ENCODE measurements around the gene DENND1B. TPM values are rescaled to one million over a fixed set of nuclear protein-coding genes. Genes with fewer than 3 reads are reported as not detected.

Gene DENND1B
- polyA plus RNA-seq, 1 donor (not counting 4 experiments of a cell fraction or from before 2014, with no cell fraction given), result 7.6 TPM

- H3K4me2 ChIP-seq (ENCODE audit: control insufficient read depth, extremely low read depth, insufficient read depth, low read depth, low read length), result no peak overlapping the region
- TF ChIP-seq CTCF (optimal IDR thresholded peaks at IDR 0.05 in 1 of 3, IDR thresholded peaks at IDR 0.05 in 1 of 3, conservative IDR thresholded peaks at IDR 0.05 in 1 of 3; ENCODE audit: extremely low read depth in 1 of 3, insufficient read depth in 2 of 3, low read length in 3 of 3) (no peak), EZH2 (IDR thresholded peaks at IDR 0.05; ENCODE audit: low read length) (no peak)
- no peaks in the 10 kb centered on the region for H3K9me1 ChIP-seq (ENCODE audit: control insufficient read depth, extremely low read depth, insufficient read depth, low read length)
- H3K9ac ChIP-seq (ENCODE audit: control insufficient read depth, extremely low read depth, insufficient read depth, low read length), result no peak overlapping the region
- dilution Hi-C loops (cut with MboI; ENCODE audit: extremely low pct_ligation_motif_present, low sequenced_read_pairs), result no loop called here
- no peak overlapping the region for H2AFZ ChIP-seq (ENCODE audit: control insufficient read depth, low read length)
- no peaks in the 10 kb centered on the region for H3K27me3 ChIP-seq (ENCODE audit: control insufficient read depth, extremely low read depth, insufficient read depth, low read length)
- FAIRE-seq, result no peak
- H3K4me3 ChIP-seq (ENCODE audit: control insufficient read depth in 2 of 3, extremely low read depth in 1 of 3, insufficient read depth in 2 of 3, low read depth in 1 of 3, low read length in 3 of 3), result no peak overlapping the region
- no peaks in the 10 kb centered on the region for H3K79me2 ChIP-seq (ENCODE audit: control insufficient read depth, insufficient read depth, low read length)
- no peak for DNase-seq (ENCODE audit: low read depth, low spot score)
- no peaks in the 10 kb centered on the region for H3K4me1 ChIP-seq (ENCODE audit: control insufficient read depth, extremely low read depth, insufficient read depth, low read length)
- no peak overlapping the region for H3K27ac ChIP-seq (ENCODE audit: control insufficient read depth, insufficient read depth, low read length)
- no peaks in the 10 kb centered on the region for H3K9me3 ChIP-seq (ENCODE audit: control insufficient read depth, low read depth, low read length)
- H4K20me1 ChIP-seq (ENCODE audit: control insufficient read depth, extremely low read depth, insufficient read depth, low read length), result no peaks in the 10 kb centered on the region
- H3K36me3 ChIP-seq (ENCODE audit: control insufficient read depth in 2 of 2, extremely low read depth in 1 of 2, insufficient read depth in 2 of 2, low read length in 2 of 2), result no peaks in the 10 kb centered on the region
Measured at GRCh38 chr1:197468543-197469175, 306.6 kb downstream of the DENND1B start.

- H3K27me3 ChIP-seq (ENCODE audit: control insufficient read depth, extremely low read depth, insufficient read depth, low read length), result no peaks in the 10 kb centered on the region
- no peak overlapping the region for H3K4me3 ChIP-seq (ENCODE audit: control insufficient read depth in 2 of 3, extremely low read depth in 1 of 3, insufficient read depth in 2 of 3, low read depth in 1 of 3, low read length in 3 of 3)
- dilution Hi-C loops (cut with MboI; ENCODE audit: extremely low pct_ligation_motif_present, low sequenced_read_pairs), result no loop called here
- no peaks in the 10 kb centered on the region for H3K79me2 ChIP-seq (ENCODE audit: control insufficient read depth, insufficient read depth, low read length)
- no peaks in the 10 kb centered on the region for H3K4me1 ChIP-seq (ENCODE audit: control insufficient read depth, extremely low read depth, insufficient read depth, low read length)
- DNase-seq (ENCODE audit: low read depth, low spot score), result no peak
- no peaks in the 10 kb centered on the region for H3K36me3 ChIP-seq (ENCODE audit: control insufficient read depth in 2 of 2, extremely low read depth in 1 of 2, insufficient read depth in 2 of 2, low read length in 2 of 2)
- no peak overlapping the region for H3K4me2 ChIP-seq (ENCODE audit: control insufficient read depth, extremely low read depth, insufficient read depth, low read depth, low read length)
- H3K27ac ChIP-seq (ENCODE audit: control insufficient read depth, insufficient read depth, low read length), result no peak overlapping the region
- TF ChIP-seq EZH2 (IDR thresholded peaks at IDR 0.05; ENCODE audit: low read length) (no peak), CTCF (optimal IDR thresholded peaks at IDR 0.05 in 1 of 3, IDR thresholded peaks at IDR 0.05 in 1 of 3, conservative IDR thresholded peaks at IDR 0.05 in 1 of 3; ENCODE audit: extremely low read depth in 1 of 3, insufficient read depth in 2 of 3, low read length in 3 of 3) (no peak)
- FAIRE-seq, result no peak
- H4K20me1 ChIP-seq (ENCODE audit: control insufficient read depth, extremely low read depth, insufficient read depth, low read length), result no peaks in the 10 kb centered on the region
- no peaks in the 10 kb centered on the region for H3K9me1 ChIP-seq (ENCODE audit: control insufficient read depth, extremely low read depth, insufficient read depth, low read length)
- H3K9me3 ChIP-seq (ENCODE audit: control insufficient read depth, low read depth, low read length), result no peaks in the 10 kb centered on the region
- no peak overlapping the region for H2AFZ ChIP-seq (ENCODE audit: control insufficient read depth, low read length)
- no peak overlapping the region for H3K9ac ChIP-seq (ENCODE audit: control insufficient read depth, extremely low read depth, insufficient read depth, low read length)
Measured at GRCh38 chr1:197467881-197468280, 307.4 kb downstream of the DENND1B start.
